ENCODE measurements around the gene STAM.
A peak's percentile ranks its signal among the peaks of the same experiment; 100 is the strongest.

The STAM gene

DNA sequence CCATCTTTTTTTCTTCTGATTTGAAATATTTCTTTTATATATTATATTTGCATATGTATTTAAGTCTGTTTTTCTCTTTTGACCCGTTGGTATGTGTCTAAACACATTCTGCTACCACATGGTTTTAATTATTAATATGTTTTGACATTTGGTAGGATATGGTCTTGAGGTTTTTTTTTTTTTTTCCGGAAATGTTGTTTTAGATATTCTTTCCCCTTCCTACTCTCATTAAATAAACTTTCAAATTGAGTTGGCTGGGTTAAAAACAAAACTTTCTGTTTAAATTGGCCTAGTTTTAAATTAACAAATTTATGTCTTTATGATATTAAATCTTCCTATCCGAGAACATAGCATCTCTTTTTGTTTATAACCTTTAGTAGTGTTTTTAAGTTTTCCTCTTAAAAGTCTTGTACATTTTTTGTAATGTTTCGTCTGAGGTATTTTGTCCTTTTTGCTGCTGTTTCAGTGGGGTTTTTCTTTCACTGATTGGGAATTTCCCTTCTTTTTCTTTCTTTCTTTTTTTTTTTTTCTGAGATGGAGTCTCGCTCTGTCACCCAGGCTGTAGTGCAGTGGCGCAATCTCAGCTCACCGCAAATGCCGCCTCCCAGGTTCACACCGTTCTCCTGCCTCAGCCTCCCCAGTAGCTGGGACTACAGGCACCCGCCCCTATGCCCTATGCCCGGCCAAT is 25.4 kb downstream of the STAM start:
- ATAC-seq (replicated peaks; ENCODE audit: extremely low read depth, poor library complexity, severe bottlenecking) (peak; percentile 67), DNase-seq (ENCODE audit: low spot score in 2 of 2) (peak in 1 of 2 donors; percentile 21)
- Mint-ChIP-seq H3K9me3 (no peaks in the 10 kb centered on the region), H3K4me3 (peak overlapping the region; percentile 69), H3K4me1 (peaks cover 50% of the 10 kb centered on the region), H3K27me3 (no peaks in the 10 kb centered on the region), H3K36me3 (ENCODE audit: insufficient read depth) (peaks cover 5% of the 10 kb centered on the region), H3K27ac (ENCODE audit: low read depth) (peak overlapping the region; percentile 90)

DNA sequence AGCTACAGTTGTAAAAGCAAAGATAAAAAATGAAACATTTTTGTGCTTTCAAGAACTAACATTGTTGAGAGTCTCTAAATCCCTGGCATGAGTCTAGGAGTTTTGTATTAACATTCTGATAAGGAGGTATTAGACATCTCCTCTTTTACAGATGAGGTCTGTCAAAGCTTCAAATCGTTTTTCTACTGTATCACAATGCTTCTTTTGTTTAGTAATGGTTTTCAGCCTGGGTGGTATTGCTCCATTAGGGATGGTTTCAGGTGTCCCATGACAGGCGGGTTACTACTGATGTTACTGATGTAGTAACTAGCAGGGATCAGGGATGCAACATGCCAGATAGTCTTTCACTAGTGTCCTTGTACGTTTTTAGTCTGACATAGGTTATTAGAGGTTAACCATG is 27.4 kb downstream of the STAM start:
- no peak overlapping the region for H3K4me3 Mint-ChIP-seq
- no peak for DNase-seq (ENCODE audit: low spot score in 2 of 2)
- no peaks in the 10 kb centered on the region for H3K9me3 Mint-ChIP-seq
- no peak overlapping the region for H3K27ac Mint-ChIP-seq (ENCODE audit: low read depth)
- no peak for ATAC-seq (replicated peaks; ENCODE audit: extremely low read depth, poor library complexity, severe bottlenecking)
- H3K36me3 Mint-ChIP-seq (ENCODE audit: insufficient read depth) = peaks cover 4% of the 10 kb centered on the region
- no peaks in the 10 kb centered on the region for H3K27me3 Mint-ChIP-seq
- peaks cover 54% of the 10 kb centered on the region for H3K4me1 Mint-ChIP-seq

- H3K9me3 Mint-ChIP-seq = no peaks in the 10 kb centered on the region
- no peaks in the 10 kb centered on the region for H3K27me3 Mint-ChIP-seq
- peak overlapping the region; percentile 82 for H3K27ac Mint-ChIP-seq (ENCODE audit: low read depth)
- peaks cover 43% of the 10 kb centered on the region for H3K4me1 Mint-ChIP-seq
- DNase-seq (ENCODE audit: low spot score in 2 of 2) (no peak), ATAC-seq (replicated peaks; ENCODE audit: extremely low read depth, poor library complexity, severe bottlenecking) (no peak)
- no peak overlapping the region for H3K4me3 Mint-ChIP-seq
- H3K36me3 Mint-ChIP-seq (ENCODE audit: insufficient read depth) = peaks cover 4% of the 10 kb centered on the region
These were observed 29.6 kb downstream of the STAM start for GRCh38 chr10:17673471-17674061.

DNA sequence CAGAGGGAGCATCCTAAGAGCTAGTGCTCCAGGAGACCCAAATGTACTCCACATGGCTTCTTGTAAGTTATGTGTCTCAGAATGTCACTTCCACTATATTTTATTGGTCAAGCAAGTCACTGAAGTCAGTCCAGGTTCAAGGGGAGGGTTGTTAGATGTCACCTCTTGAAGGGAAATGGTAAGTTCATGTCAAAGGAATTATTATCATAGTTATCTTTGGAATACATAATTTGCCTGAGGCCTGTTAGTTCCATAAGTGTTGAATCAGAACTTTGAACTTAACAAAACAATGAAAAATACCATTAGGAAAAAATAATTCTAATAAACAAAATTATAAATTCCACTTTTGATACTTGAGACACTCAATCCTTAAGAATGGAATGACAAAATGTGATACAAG is 30.6 kb downstream of the STAM start:
- no peak overlapping the region for H3K27ac Mint-ChIP-seq (ENCODE audit: low read depth)
- H3K27me3 Mint-ChIP-seq = no peaks in the 10 kb centered on the region
- no peak overlapping the region for H3K4me3 Mint-ChIP-seq
- peaks cover 42% of the 10 kb centered on the region for H3K4me1 Mint-ChIP-seq
- ATAC-seq (replicated peaks; ENCODE audit: extremely low read depth, poor library complexity, severe bottlenecking) (no peak), DNase-seq (ENCODE audit: low spot score in 2 of 2) (no peak)
- peaks cover 4% of the 10 kb centered on the region for H3K36me3 Mint-ChIP-seq (ENCODE audit: insufficient read depth)
- no peaks in the 10 kb centered on the region for H3K9me3 Mint-ChIP-seq

GRCh38 chr10:17675638-17676037 is 31.7 kb downstream of the STAM start:
- H3K36me3 Mint-ChIP-seq (ENCODE audit: insufficient read depth) = peaks cover 2% of the 10 kb centered on the region
- DNase-seq (ENCODE audit: low spot score in 2 of 2) = no peak
- no peaks in the 10 kb centered on the region for H3K27me3 Mint-ChIP-seq
- H3K27ac Mint-ChIP-seq (ENCODE audit: low read depth) = no peak overlapping the region
- H3K4me3 Mint-ChIP-seq = no peak overlapping the region
- no peaks in the 10 kb centered on the region for H3K9me3 Mint-ChIP-seq
- peaks cover 39% of the 10 kb centered on the region for H3K4me1 Mint-ChIP-seq
- ATAC-seq (replicated peaks; ENCODE audit: extremely low read depth, poor library complexity, severe bottlenecking) = no peak

DNA sequence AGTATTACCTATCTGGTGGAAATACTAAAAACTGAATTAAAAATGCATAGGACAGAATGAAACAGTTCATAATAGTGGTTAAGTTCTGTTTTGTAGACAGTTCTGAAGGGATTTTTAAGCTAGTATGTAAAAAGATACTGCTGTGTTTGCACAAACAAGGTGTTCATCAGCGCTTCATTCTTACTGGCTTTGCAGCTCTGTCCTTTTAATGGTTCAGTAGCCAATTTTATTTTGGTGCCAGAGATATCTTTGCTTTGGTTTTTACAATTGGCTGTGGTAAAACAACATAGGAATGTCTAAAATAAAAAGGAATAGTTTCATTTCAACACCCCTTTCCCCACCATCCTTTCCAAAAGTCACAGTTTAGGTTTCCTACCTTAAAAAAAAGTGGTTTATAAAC is 33.0 kb downstream of the STAM start:
- H3K27me3 Mint-ChIP-seq = no peaks in the 10 kb centered on the region
- H3K4me3 Mint-ChIP-seq = no peak overlapping the region
- peaks cover 2% of the 10 kb centered on the region for H3K36me3 Mint-ChIP-seq (ENCODE audit: insufficient read depth)
- H3K9me3 Mint-ChIP-seq = no peaks in the 10 kb centered on the region
- ATAC-seq (replicated peaks; ENCODE audit: extremely low read depth, poor library complexity, severe bottlenecking) (no peak), DNase-seq (ENCODE audit: low spot score in 2 of 2) (no peak)
- peaks cover 39% of the 10 kb centered on the region for H3K4me1 Mint-ChIP-seq
- H3K27ac Mint-ChIP-seq (ENCODE audit: low read depth) = no peak overlapping the region

GRCh38 chr10:17682236-17682946 is 38.4 kb downstream of the STAM start:
- Mint-ChIP-seq H3K4me1 (peaks cover 38% of the 10 kb centered on the region), H3K4me3 (no peak overlapping the region), H3K27ac (ENCODE audit: low read depth) (no peak overlapping the region), H3K27me3 (no peaks in the 10 kb centered on the region), H3K9me3 (no peaks in the 10 kb centered on the region), H3K36me3 (ENCODE audit: insufficient read depth) (peaks cover 15% of the 10 kb centered on the region)
- DNase-seq (ENCODE audit: low spot score in 2 of 2) = no peak
- no peak for ATAC-seq (replicated peaks; ENCODE audit: extremely low read depth, poor library complexity, severe bottlenecking)

GRCh38 chr10:17683541-17683940 is 39.6 kb downstream of the STAM start:
- Mint-ChIP-seq H3K27me3 (no peaks in the 10 kb centered on the region), H3K9me3 (no peaks in the 10 kb centered on the region), H3K36me3 (ENCODE audit: insufficient read depth) (peaks cover 15% of the 10 kb centered on the region), H3K27ac (ENCODE audit: low read depth) (no peak overlapping the region), H3K4me3 (peak overlapping the region; percentile 13), H3K4me1 (peaks cover 38% of the 10 kb centered on the region)
- ATAC-seq (replicated peaks; ENCODE audit: extremely low read depth, poor library complexity, severe bottlenecking) (no peak), DNase-seq (ENCODE audit: low spot score in 2 of 2) (no peak)

DNA sequence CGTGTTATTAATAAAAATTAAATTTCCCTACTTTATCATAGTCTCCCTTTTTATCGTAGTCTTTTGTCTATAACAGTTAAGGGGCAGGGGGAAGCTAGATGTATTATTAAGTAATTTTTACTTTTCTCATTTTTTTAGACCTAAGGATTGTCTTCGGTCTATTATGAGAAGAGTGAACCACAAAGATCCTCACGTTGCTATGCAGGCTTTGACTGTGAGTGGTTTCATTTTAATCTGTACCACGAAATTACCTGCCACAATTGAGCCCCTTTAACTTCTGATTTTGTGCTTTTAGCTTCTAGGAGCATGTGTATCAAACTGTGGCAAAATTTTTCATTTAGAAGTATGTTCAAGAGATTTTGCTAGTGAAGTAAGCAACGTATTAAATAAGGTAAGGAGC is 40.6 kb downstream of the STAM start:
- Mint-ChIP-seq H3K27ac (ENCODE audit: low read depth) (no peak overlapping the region), H3K4me1 (peaks cover 29% of the 10 kb centered on the region), H3K27me3 (no peaks in the 10 kb centered on the region), H3K36me3 (ENCODE audit: insufficient read depth) (peaks cover 17% of the 10 kb centered on the region), H3K9me3 (no peaks in the 10 kb centered on the region), H3K4me3 (no peak overlapping the region)
- no peak for DNase-seq (ENCODE audit: low spot score in 2 of 2)
- ATAC-seq (replicated peaks; ENCODE audit: extremely low read depth, poor library complexity, severe bottlenecking) = peak; percentile 67

- peaks cover 23% of the 10 kb centered on the region for H3K4me1 Mint-ChIP-seq
- ATAC-seq (replicated peaks; ENCODE audit: extremely low read depth, poor library complexity, severe bottlenecking) (no peak), DNase-seq (ENCODE audit: low spot score in 2 of 2) (no peak)
- H3K9me3 Mint-ChIP-seq = no peaks in the 10 kb centered on the region
- no peak overlapping the region for H3K27ac Mint-ChIP-seq (ENCODE audit: low read depth)
- H3K27me3 Mint-ChIP-seq = no peaks in the 10 kb centered on the region
- H3K4me3 Mint-ChIP-seq = no peak overlapping the region
- H3K36me3 Mint-ChIP-seq (ENCODE audit: insufficient read depth) = peaks cover 17% of the 10 kb centered on the region
These were observed 41.4 kb downstream of the STAM start for GRCh38 chr10:17685233-17685840.

DNA sequence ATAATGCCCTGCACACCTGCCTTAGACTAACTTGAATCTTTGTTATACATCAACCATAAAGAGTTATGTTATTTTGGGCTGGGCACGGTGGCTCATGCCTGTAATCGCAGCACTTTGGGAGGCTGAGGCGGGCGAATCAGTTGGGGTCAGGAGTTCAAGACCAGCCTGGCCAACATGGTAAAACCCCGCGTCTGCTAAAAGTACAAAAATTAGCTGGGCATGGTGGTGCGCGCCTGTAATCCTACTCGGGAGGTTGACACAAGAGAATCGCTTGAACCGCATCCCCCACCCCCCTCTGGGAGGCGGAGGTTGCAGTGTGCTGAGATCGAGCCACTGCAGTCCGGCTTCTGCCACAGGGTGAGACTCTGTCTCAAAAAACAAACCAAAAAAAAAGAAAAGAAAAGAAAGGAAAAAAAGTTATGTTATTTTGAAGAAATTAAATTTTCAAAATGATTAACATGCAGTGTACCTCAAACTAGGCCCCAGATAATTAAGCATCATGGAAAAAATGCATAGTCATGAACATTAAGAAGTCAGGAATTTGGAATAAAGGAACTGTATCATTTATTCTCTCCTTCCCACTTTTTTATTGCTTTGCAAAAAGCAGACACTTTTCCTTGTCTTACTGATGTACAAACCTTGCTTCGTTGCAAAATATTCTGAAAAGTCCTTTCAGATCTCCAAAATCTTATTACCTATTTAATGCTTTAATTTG is 43.3 kb downstream of the STAM start:
- H3K4me3 Mint-ChIP-seq = no peak overlapping the region
- no peak overlapping the region for H3K27ac Mint-ChIP-seq (ENCODE audit: low read depth)
- peaks cover 21% of the 10 kb centered on the region for H3K36me3 Mint-ChIP-seq (ENCODE audit: insufficient read depth)
- no peaks in the 10 kb centered on the region for H3K27me3 Mint-ChIP-seq
- DNase-seq (ENCODE audit: low spot score in 2 of 2) = no peak
- peaks cover 20% of the 10 kb centered on the region for H3K4me1 Mint-ChIP-seq
- ATAC-seq (replicated peaks; ENCODE audit: extremely low read depth, poor library complexity, severe bottlenecking) = no peak
- no peaks in the 10 kb centered on the region for H3K9me3 Mint-ChIP-seq

GRCh38 chr10:17689137-17689536 is 45.2 kb downstream of the STAM start:
- no peak overlapping the region for H3K27ac Mint-ChIP-seq (ENCODE audit: low read depth)
- no peak for ATAC-seq (replicated peaks; ENCODE audit: extremely low read depth, poor library complexity, severe bottlenecking)
- H3K4me3 Mint-ChIP-seq = no peak overlapping the region
- DNase-seq (ENCODE audit: low spot score in 2 of 2) = no peak
- no peaks in the 10 kb centered on the region for H3K9me3 Mint-ChIP-seq
- no peaks in the 10 kb centered on the region for H3K27me3 Mint-ChIP-seq
- H3K36me3 Mint-ChIP-seq (ENCODE audit: insufficient read depth) = peaks cover 27% of the 10 kb centered on the region
- peaks cover 3% of the 10 kb centered on the region for H3K4me1 Mint-ChIP-seq
